HEK293 (cell line): ENCODE measurements around the gene ANAPC5.

Experiments used
- CTCF ChIA-PET: fragments of 350-600 bp; formaldehyde crosslinking; extraction: SDS; loops from one replicate; lab custom pipeline; 2021; ENCODE audit warnings: antibody characterized with exemption; lab: Yijun Ruan, JAX
- POLR2A ChIA-PET: fragments of 300-600 bp; formaldehyde crosslinking; extraction: SDS; loops from one replicate; lab custom pipeline; 2020; ENCODE audit warnings: antibody characterized with exemption, inconsistent platforms; lab: Yijun Ruan, JAX
- H3K27ac ChIP-seq: fragments of 200-500 bp; sonication (Bioruptor generic); 2 replicates; pipeline ENCODE4 v1.5.1; 2014; ENCODE audit warnings: low read depth, low read length, control low read depth, inconsistent platforms; ENCODE audit errors: extremely low read depth
- H3K36me3 ChIP-seq, 2 experiments: fragments of 200-500 bp in 1 of 2; sonication (Bioruptor generic) in 1 of 2; 1 replicate in 1 of 2; 2 replicates in 1 of 2; pipeline ENCODE4 v1.5.1; 2014 to 2017; ENCODE audit warnings: inconsistent platforms in 2 of 2, low read length in 2 of 2; ENCODE audit not compliant: control insufficient read depth in 2 of 2, insufficient read depth in 1 of 2
- H3K4me1 ChIP-seq: fragments of 200-500 bp; sonication (Bioruptor generic); 2 replicates; pipeline ENCODE4 v1.5.1; 2014; ENCODE audit warnings: mild to moderate bottlenecking, low read length, inconsistent platforms; ENCODE audit not compliant: control insufficient read depth, insufficient read depth
- H3K4me3 ChIP-seq: 2 replicates; pipeline ENCODE4 v1.5.1; 2011; ENCODE audit warnings: low read depth, mild to moderate bottlenecking, control low read depth, low read length, moderate library complexity
- H3K9me3 ChIP-seq: fragments of 200-500 bp; sonication (Bioruptor generic); 2 replicates; pipeline ENCODE4 v1.5.1; 2014; ENCODE audit warnings: low read depth, low read length, inconsistent platforms; ENCODE audit not compliant: control insufficient read depth, insufficient read depth
- EGR2 ChIP-seq: fragments of 450-650 bp; formaldehyde crosslinking; IDR thresholded peaks from 2 replicates; pipeline ENCODE4 v1.5.1; 2016; ENCODE audit warnings: low read depth, missing biosample characterization, missing genetic modification characterization
- GLI4 ChIP-seq: fragments of 450-650 bp; formaldehyde crosslinking; IDR thresholded peaks from 2 replicates; pipeline ENCODE4 v1.5.1; 2016; ENCODE audit warnings: missing biosample characterization, missing genetic modification characterization
- GLIS1 ChIP-seq: fragments of 450-650 bp; formaldehyde crosslinking; IDR thresholded peaks from 2 replicates; pipeline ENCODE4 v1.5.1; 2016; ENCODE audit warnings: missing biosample characterization, missing genetic modification characterization
- GLIS2 ChIP-seq: fragments of 450-650 bp; formaldehyde crosslinking; IDR thresholded peaks from 2 replicates; pipeline ENCODE4 v1.5.1; 2016; ENCODE audit warnings: missing biosample characterization, missing genetic modification characterization
- KLF8 ChIP-seq: fragments of 450-650 bp; formaldehyde crosslinking; IDR thresholded peaks from 2 replicates; pipeline ENCODE4 v1.5.1; 2016; ENCODE audit warnings: missing biosample characterization, missing genetic modification characterization
- SCRT1 ChIP-seq: fragments of 450-650 bp; formaldehyde crosslinking; IDR thresholded peaks from 2 replicates; pipeline ENCODE4 v1.5.1; 2016; ENCODE audit warnings: missing biosample characterization, missing genetic modification characterization, borderline replicate concordance
- SP2 ChIP-seq: fragments of 450-650 bp; formaldehyde crosslinking; IDR thresholded peaks from 2 replicates; pipeline ENCODE4 v1.5.1; 2016; ENCODE audit warnings: missing biosample characterization, missing genetic modification characterization
- SP3 ChIP-seq: fragments of 450-650 bp; formaldehyde crosslinking; IDR thresholded peaks from 2 replicates; pipeline ENCODE4 v1.5.1; 2016; ENCODE audit warnings: missing biosample characterization, missing genetic modification characterization
- ZFHX2 ChIP-seq: fragments of 450-650 bp; formaldehyde crosslinking; conservative IDR thresholded peaks from 2 replicates; pipeline ENCODE4 v1.5.1; 2016; ENCODE audit warnings: missing biosample characterization, missing genetic modification characterization
- ZNF19 ChIP-seq: fragments of 450-650 bp; formaldehyde crosslinking; IDR thresholded peaks from 2 replicates; pipeline ENCODE4; 2016; ENCODE audit warnings: missing biosample characterization, missing genetic modification characterization, low read depth
- ZNF248 ChIP-seq: fragments of 450-650 bp; formaldehyde crosslinking; IDR thresholded peaks from 2 replicates; pipeline ENCODE4 v1.5.1; 2017; ENCODE audit warnings: missing biosample characterization, missing genetic modification characterization
- ZNF341 ChIP-seq: fragments of 450-650 bp; formaldehyde crosslinking; IDR thresholded peaks from 2 replicates; pipeline ENCODE4; 2016; ENCODE audit warnings: low read depth, missing biosample characterization, missing genetic modification characterization
- ZNF600 ChIP-seq: fragments of 450-650 bp; formaldehyde crosslinking; IDR thresholded peaks from 2 replicates; pipeline ENCODE4 v1.5.1; 2016; ENCODE audit warnings: missing biosample characterization, missing genetic modification characterization
- ZNF626 ChIP-seq: fragments of 450-650 bp; sonication (Bioruptor Pico); formaldehyde crosslinking; IDR thresholded peaks from 2 replicates; pipeline ENCODE4 v1.5.1; 2018; ENCODE audit warnings: missing biosample characterization, missing genetic modification characterization, inconsistent platforms
- ZNF664 ChIP-seq: fragments of 450-650 bp; formaldehyde crosslinking; IDR thresholded peaks from 2 replicates; pipeline ENCODE4 v1.5.1; 2016; ENCODE audit warnings: missing biosample characterization, missing genetic modification characterization
- ZNF768 ChIP-seq: fragments of 450-650 bp; formaldehyde crosslinking; IDR thresholded peaks from 2 replicates; pipeline ENCODE4 v1.5.1; 2018; ENCODE audit warnings: missing biosample characterization, mild to moderate bottlenecking, missing genetic modification characterization
- ZNF843 ChIP-seq: fragments of 450-650 bp; formaldehyde crosslinking; IDR thresholded peaks from 2 replicates; pipeline ENCODE4 v1.5.1; 2016; ENCODE audit warnings: missing biosample characterization, missing genetic modification characterization
- TF ChIP-seq, protein P1 (sequence below): fragments of 450-650 bp; formaldehyde crosslinking; IDR thresholded peaks from 2 replicates; pipeline ENCODE4 v1.5.1; 2016; ENCODE audit warnings: missing biosample characterization, missing genetic modification characterization
- TF ChIP-seq, protein P2 (sequence below): fragments of 450-650 bp; formaldehyde crosslinking; IDR thresholded peaks from 2 replicates; pipeline ENCODE4 v1.5.1; 2017; ENCODE audit warnings: missing biosample characterization, missing genetic modification characterization

The ANAPC5 gene

DNA sequence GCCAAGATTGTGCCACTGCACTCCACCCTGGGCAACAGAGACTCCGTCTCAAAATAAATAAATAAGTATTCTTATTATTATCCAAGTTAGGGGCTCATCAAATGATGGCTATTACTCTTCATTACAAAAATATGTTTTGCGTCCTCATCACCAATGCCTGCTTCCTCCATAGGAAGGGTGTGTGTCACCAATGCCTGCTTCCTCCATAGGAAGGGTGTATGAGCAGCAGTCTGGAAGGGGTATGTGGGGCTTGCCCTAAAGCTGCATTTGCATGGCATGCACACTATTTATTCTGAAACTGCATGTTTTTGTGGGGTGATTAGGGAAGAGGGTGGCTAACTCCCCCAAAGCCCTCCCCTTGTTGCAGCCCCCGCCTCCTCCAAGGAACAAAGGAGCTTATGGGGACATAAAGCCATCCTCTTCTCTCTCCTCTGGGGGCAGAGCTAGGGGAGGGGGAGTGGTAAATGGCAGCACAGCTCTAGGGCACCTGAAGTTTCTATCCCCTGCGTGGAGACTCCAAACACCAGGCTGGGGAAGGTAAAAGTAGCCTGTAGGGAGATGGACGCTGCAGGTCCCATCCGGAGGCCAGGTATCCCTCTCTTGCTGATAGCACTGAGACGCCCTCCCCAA, 57.0 kb downstream of the ANAPC5 start:
- peak overlapping the region; percentile 96 for H3K4me3 ChIP-seq
- no peaks in the 10 kb centered on the region for H3K4me1 ChIP-seq
- CTCF ChIA-PET: interaction anchor here (0.9 to 1.2 kb wide), 2 partner anchors 13 to 21 kb away, joined by 3 to 4 read pairs; no protein-coding TSS in a partner anchor
- POLR2A ChIA-PET: interaction anchor here (0.5 kb wide), 1 partner anchor 48 kb away, joined by 3 read pairs; no protein-coding TSS in a partner anchor
- peak overlapping the region; percentile 92; the same call in 1 of the 2 replicates for H3K27ac ChIP-seq
- H3K9me3 ChIP-seq: no peaks in the 10 kb centered on the region
- H3K36me3 ChIP-seq: peaks cover 5 to 15% of the 10 kb centered on the region in 2 experiments; a peak in 2 of 3 replicates
- TF ChIP-seq ZNF600 (0 out of 2 replicates have a peak, but pooled peaks have one; percentile 16), SP3 (tag by site-specific recombination) (peak; percentile 31; the same call in 1 of the 2 replicates), SCRT1 (tag by site-specific recombination) (no peak), SP2 (peak; percentile 63), EGR2 (tag by site-specific recombination) (0 out of 2 replicates have a peak, but pooled peaks have one; percentile 8), ZNF843 (tag by site-specific recombination) (no peak), ZNF626 (tag by site-specific recombination) (no peak), GLIS2 (tag by site-specific recombination) (peak; percentile 43), KLF8 (tag by site-specific recombination) (no peak), ZNF341 (tag by site-specific recombination) (peak; percentile 88)
- TF ChIP-seq, protein P1, sequence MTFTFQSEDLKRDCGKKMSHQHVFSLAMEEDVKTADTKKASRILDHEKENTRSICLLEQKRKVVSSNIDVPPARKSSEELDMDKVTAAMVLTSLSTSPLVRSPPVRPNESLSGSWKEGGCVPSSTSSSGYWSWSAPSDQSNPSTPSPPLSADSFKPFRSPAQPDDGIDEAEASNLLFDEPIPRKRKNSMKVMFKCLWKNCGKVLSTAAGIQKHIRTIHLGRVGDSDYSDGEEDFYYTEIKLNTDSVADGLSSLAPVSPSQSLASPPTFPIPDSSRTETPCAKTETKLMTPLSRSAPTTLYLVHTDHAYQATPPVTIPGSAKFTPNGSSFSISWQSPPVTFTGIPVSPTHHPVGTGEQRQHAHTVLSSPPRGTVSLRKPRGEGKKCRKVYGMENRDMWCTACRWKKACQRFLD (tag by site-specific recombination): no peak
- TF ChIP-seq, all 188 proteins: peak for 6

DNA sequence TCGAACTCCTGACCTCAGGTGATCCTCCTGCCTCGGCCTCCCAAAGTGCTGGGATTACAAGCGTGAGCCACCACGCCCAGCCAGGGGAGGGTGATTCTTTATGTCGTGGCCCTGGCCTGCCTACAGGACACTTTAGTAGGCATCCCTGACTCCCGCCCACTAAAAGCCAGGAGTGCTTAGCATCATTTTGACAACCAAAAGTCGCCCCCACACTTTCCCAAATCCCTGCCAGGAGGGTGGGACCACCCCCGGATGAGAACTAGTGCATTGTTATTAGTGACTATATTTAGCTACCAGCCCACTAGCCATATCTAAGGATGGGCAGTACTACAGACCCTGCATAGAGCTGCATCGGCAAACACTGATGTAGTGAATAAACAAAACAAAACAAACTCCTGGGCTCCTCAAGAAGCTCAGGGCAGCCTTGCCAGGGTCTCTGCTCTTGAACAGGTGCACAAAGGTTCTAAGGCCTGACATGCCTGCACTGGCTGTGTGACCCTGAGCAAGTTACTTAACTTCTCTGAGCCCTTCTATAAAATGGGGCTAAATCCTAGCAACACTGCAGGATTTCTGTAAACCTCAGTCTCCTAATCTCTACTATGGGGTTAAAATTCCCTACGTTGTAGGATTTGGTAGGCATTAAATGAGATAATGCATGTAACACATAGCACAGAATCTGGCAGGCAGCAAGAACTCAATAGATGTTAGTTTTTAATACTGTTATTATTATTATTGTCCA, 57.9 kb downstream of the ANAPC5 start:
- Histone ChIP-seq H3K4me3 (no peak overlapping the region), H3K9me3 (no peaks in the 10 kb centered on the region), H3K36me3 (peaks cover 5 to 18% of the 10 kb centered on the region in 2 experiments; a peak in 2 of 3 replicates), H3K27ac (no peak overlapping the region), H3K4me1 (no peaks in the 10 kb centered on the region)
- TF ChIP-seq, protein P2, sequence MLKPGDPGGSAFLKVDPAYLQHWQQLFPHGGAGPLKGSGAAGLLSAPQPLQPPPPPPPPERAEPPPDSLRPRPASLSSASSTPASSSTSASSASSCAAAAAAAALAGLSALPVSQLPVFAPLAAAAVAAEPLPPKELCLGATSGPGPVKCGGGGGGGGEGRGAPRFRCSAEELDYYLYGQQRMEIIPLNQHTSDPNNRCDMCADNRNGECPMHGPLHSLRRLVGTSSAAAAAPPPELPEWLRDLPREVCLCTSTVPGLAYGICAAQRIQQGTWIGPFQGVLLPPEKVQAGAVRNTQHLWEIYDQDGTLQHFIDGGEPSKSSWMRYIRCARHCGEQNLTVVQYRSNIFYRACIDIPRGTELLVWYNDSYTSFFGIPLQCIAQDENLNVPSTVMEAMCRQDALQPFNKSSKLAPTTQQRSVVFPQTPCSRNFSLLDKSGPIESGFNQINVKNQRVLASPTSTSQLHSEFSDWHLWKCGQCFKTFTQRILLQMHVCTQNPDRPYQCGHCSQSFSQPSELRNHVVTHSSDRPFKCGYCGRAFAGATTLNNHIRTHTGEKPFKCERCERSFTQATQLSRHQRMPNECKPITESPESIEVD (tag by site-specific recombination): no peak
- TF ChIP-seq SP2: no peak
- TF ChIP-seq ZNF19 (tag by site-specific recombination): no peak
- TF ChIP-seq GLIS1: no peak
- TF ChIP-seq ZFHX2: peak; percentile 88
- TF ChIP-seq ZNF664 (tag by site-specific recombination): peak; percentile 66; the same call in 1 of the 2 replicates
- peak; percentile 85; the same call in 1 of the 2 replicates for TF ChIP-seq ZNF768 (tag by site-specific recombination)
- peak; percentile 91 for TF ChIP-seq EGR2 (tag by site-specific recombination)
- ChIA-PET POLR2A (no interaction called here), CTCF (interaction anchor here (0.6 to 1.2 kb wide), 2 partner anchors 20 to 910 kb away, joined by 3 read pairs; no protein-coding TSS in a partner anchor)

DNA sequence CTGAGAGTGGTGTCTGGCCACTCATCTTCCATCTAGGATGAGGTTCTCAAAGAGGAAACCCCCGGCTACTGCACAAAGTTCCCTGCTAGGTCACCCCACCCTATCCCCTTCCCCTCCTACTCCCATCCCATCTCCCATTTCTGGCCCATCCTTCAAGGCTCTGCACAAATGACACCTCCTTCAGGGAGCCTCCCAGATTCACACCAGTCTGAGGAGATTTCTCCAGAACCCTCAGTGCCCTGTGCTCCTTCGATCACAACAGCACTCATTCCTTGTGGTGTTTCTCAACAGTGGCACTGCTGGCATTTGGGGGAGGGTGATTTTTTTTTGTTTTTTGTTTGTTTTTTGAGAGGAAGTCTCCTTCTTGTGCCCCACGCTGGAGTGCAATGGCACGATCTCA, 58.6 kb downstream of the ANAPC5 start:
- Histone ChIP-seq H3K27ac (no peak overlapping the region), H3K4me1 (no peaks in the 10 kb centered on the region)
- POLR2A ChIA-PET: no interaction called here

More for the DNA sequence above, 58.6 kb downstream of the ANAPC5 start:
- TF ChIP-seq GLI4 (tag by site-specific recombination): peak; percentile 95; the same call in 1 of the 2 replicates
- TF ChIP-seq ZNF248 (tag by site-specific recombination): no peak
- Histone ChIP-seq H3K36me3 (peaks cover 5 to 18% of the 10 kb centered on the region in 2 experiments; a peak in 2 of 3 replicates), H3K4me3 (no peak overlapping the region), H3K9me3 (no peaks in the 10 kb centered on the region)
- CTCF ChIA-PET: no interaction called here
